Nephron progenitor cell (in vitro differentiated cells): ENCODE data around the gene SLC22A4.
A peak's percentile ranks its signal among the peaks of the same experiment; 100 is the strongest.

Experiments
- DNase-seq: peaks from one replicate; pipeline ENCODE4 v3.0.0; 2021
- H3K27ac Mint-ChIP-seq: 2 replicates; pipeline ENCODE4 v1.8.0; 2021; ENCODE audit warnings: mild to moderate bottlenecking, moderate library complexity, mixed read lengths
- H3K27me3 Mint-ChIP-seq: 2 replicates; pipeline ENCODE4 v1.8.0; 2021; ENCODE audit warnings: mild to moderate bottlenecking, low read depth, mixed read lengths; ENCODE audit not compliant: poor library complexity
- H3K36me3 Mint-ChIP-seq: 2 replicates; pipeline ENCODE4 v1.8.0; 2021; ENCODE audit warnings: low read depth, mixed read lengths
- H3K4me1 Mint-ChIP-seq: 2 replicates; pipeline ENCODE4 v1.8.0; 2021; ENCODE audit warnings: mixed read lengths
- H3K4me3 Mint-ChIP-seq: 2 replicates; pipeline ENCODE4 v1.8.0; 2021; ENCODE audit warnings: mild to moderate bottlenecking, moderate library complexity, mixed read lengths
- H3K9me3 Mint-ChIP-seq: 2 replicates; pipeline ENCODE4 v1.8.0; 2021; ENCODE audit warnings: mild to moderate bottlenecking, moderate library complexity, mixed read lengths
- TF ChIP-seq, protein P1 (sequence below): fragments of 200-600 bp; sonication (generic); IDR thresholded peaks from 2 replicates; pipeline ENCODE4 v1.5.0; 2021; ENCODE audit warnings: antibody characterized with exemption

The SLC22A4 gene

DNA sequence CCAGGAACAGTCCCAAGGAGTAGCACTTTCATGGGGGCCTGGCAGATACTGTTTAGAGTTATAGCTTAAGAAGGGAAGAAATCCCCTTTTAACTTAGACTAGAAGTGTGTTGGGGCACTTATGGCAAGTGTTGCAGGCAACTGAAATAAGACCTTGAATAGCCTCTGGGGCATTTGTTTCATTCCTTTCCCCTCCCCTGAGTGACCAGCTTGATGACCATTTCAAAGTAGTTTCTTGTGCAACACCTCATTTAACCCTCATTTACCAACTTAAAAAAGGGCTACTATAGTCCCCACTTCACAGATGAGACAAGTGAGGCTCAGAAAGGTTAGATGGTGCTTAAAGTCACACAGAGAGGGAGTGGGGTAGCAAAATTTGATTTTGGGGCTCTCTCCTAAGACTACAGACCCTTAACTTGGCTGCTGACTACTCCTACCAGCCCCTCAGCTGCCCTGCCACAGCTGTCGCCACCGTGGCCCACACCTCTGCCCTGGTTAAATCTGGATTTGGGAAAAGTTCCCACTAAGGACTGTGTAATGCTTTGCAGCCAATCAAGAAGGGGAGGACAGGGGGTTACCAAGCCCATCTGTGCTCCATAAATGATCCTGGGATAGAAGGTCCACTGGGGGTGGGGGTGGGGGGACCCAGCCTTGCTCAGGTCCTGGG lies 31.2 kb upstream of the SLC22A4 start:
- peaks cover 21% of the 10 kb centered on the region for H3K36me3 Mint-ChIP-seq
- H3K4me3 Mint-ChIP-seq, result no peak overlapping the region
- TF ChIP-seq, protein P1, sequence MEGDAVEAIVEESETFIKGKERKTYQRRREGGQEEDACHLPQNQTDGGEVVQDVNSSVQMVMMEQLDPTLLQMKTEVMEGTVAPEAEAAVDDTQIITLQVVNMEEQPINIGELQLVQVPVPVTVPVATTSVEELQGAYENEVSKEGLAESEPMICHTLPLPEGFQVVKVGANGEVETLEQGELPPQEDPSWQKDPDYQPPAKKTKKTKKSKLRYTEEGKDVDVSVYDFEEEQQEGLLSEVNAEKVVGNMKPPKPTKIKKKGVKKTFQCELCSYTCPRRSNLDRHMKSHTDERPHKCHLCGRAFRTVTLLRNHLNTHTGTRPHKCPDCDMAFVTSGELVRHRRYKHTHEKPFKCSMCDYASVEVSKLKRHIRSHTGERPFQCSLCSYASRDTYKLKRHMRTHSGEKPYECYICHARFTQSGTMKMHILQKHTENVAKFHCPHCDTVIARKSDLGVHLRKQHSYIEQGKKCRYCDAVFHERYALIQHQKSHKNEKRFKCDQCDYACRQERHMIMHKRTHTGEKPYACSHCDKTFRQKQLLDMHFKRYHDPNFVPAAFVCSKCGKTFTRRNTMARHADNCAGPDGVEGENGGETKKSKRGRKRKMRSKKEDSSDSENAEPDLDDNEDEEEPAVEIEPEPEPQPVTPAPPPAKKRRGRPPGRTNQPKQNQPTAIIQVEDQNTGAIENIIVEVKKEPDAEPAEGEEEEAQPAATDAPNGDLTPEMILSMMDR, result no peak
- no peaks in the 10 kb centered on the region for H3K9me3 Mint-ChIP-seq
- H3K27ac Mint-ChIP-seq, result no peak overlapping the region
- DNase-seq, result no peak
- no peaks in the 10 kb centered on the region for H3K27me3 Mint-ChIP-seq
- peaks cover 79% of the 10 kb centered on the region for H3K4me1 Mint-ChIP-seq

DNA sequence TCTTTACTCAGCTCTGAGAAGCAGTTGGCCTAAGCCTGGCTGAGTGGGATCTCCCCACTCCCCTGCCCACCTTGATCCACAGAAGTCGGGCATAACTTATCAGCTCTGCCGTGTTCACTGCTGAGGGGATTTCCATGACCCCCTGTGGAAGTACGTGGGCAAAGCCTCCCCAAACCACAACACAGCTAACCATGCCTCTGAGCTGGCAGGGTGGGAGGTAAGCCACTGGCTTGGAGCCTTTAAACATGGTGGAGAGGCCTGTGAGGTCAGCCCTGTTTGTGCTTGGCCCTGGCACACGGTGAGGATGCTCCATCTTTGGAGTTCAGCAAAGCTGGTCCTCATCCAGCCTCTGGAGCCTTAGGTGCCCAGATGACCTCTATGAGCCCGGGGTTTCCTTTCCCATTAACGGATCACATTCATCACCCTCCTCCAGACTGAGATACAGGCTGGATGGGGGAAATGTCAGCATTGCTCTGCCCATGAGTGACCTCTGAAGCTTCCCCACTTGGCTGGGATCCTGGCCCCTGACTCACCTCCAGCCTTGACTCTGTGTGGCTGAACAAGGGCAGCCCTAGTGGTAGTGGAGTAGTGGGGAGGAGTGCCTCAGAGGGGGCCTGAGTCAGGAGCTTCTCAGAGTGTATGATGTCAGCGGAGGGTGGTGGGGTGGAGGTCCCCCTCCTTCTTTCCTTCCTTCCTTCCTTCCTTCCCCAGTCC lies 30.5 kb upstream of the SLC22A4 start:
- Mint-ChIP-seq H3K36me3 (peaks cover 21% of the 10 kb centered on the region), H3K27me3 (no peaks in the 10 kb centered on the region), H3K4me1 (peaks cover 75% of the 10 kb centered on the region), H3K27ac (peak overlapping the region; percentile 91), H3K9me3 (no peaks in the 10 kb centered on the region), H3K4me3 (no peak overlapping the region)
- TF ChIP-seq, protein P1, result no peak
- no peak for DNase-seq

GRCh38 chr5:132264546-132265335 lies 29.5 kb upstream of the SLC22A4 start:
- H3K4me3 Mint-ChIP-seq, result peak overlapping the region; percentile 23
- H3K27ac Mint-ChIP-seq, result peak overlapping the region; percentile 99
- no peak for DNase-seq

DNA sequence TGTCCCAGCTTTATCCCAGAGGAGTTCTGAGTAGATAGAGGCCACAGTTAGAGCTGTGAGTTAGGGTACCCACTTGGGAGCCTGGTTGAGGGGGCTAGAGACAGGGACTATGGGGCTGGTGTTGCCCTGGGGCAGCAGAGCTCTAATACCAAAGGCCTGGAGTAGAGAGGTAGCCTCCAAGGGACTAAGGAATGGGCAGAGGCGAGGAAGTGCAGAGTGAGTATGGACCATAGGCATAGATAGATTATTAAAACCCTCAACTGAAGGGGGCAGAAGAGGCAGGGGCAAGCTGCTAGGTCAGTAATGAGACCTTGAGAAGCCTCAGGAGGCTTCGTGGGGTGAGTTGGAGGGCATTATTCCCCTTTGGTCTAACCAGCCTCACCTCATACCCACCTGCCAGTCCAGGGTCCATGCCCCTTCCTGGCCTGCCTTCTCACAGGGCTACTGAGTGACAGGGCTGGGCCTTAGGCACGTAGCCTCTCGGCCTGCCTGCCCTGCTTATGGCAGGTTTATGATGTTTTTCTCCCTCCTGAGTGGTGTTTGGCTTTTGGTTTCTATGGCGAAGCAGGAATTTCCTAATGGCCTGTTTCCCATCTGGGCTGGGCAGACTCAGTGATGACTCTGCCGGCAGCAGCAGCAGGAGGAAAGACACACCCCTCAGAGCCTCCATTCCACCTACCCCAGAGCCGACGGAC lies 28.7 kb upstream of the SLC22A4 start:
- Mint-ChIP-seq H3K27ac (peak overlapping the region; percentile 99), H3K4me1 (peaks cover 71% of the 10 kb centered on the region), H3K4me3 (peak overlapping the region; percentile 19), H3K9me3 (no peaks in the 10 kb centered on the region), H3K27me3 (no peaks in the 10 kb centered on the region), H3K36me3 (peaks cover 21% of the 10 kb centered on the region)
- DNase-seq, result peak; percentile 51
- TF ChIP-seq, protein P1, result no peak

More at GRCh38 chr5:132264546-132265335, 29.5 kb upstream of the SLC22A4 start:
- no peaks in the 10 kb centered on the region for H3K27me3 Mint-ChIP-seq
- no peaks in the 10 kb centered on the region for H3K9me3 Mint-ChIP-seq
- H3K4me1 Mint-ChIP-seq, result peaks cover 75% of the 10 kb centered on the region
- H3K36me3 Mint-ChIP-seq, result peaks cover 21% of the 10 kb centered on the region
- TF ChIP-seq, protein P1, result no peak

GRCh38 chr5:132266031-132266835 lies 28.0 kb upstream of the SLC22A4 start:
- Mint-ChIP-seq H3K9me3 (no peaks in the 10 kb centered on the region), H3K36me3 (peaks cover 26% of the 10 kb centered on the region), H3K27ac (peak overlapping the region; percentile 99), H3K4me3 (no peak overlapping the region), H3K4me1 (peaks cover 73% of the 10 kb centered on the region), H3K27me3 (no peaks in the 10 kb centered on the region)
- TF ChIP-seq, protein P1, result no peak
- no peak for DNase-seq
